Measurements from ENCODE around the gene HTT. TPM values are rescaled to one million over a fixed set of nuclear protein-coding genes. Genes with fewer than 3 reads are reported as not detected.

The HTT gene
- total RNA-seq, 2 donors from 2014 or later = 51.0 to 55.5 TPM

DNA sequence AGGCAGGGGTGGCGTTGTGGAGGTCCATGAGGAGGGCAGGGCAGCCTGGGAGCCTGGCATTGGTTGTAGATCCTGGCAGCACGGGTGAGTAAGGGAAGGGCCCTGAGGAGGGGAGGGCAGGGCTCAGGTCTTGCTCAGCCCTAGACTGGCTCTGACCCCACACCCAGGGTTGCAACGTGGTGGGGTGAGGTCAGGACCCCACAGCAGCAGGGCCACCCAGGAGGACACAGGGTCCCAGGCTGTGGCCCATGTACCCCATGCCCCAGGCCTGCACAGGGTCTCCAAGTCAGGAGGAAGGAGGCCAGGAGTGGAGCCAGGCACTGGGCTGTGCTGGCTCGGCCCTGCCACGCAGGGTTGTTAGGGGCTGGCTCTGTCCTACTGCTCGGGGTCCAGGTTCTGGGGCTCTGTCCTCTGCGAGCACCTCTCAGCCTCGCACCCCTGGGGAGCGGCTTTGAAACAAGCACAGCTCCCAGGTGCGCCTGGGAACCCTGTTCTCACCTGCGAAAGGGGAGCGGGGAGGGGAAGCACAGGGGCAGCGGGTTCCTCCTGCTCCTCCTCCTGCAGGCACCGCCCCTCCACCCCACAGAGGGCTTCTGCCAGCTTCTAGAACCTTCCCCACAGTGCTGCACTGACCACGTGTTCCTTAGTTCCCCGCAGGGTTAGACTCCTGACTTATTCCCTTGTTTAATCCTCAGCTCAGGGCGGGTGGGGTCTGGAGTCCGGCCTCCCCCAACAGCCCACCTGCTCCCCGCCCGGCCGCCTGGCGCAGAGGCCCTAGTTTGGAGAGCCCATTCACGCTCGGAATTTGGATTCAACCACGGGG is 194.8 kb downstream of the HTT start:
- Histone ChIP-seq H3K36me3 (no peaks in the 10 kb centered on the region), H3K27me3 (no peaks in the 10 kb centered on the region), H3K4me3 (no peak overlapping the region), H3K27ac (no peak overlapping the region), H3K4me1 (no peaks in the 10 kb centered on the region), H3K9ac (ENCODE audit: low read depth in 2 of 2, low read length in 2 of 2) (no peak overlapping the region), H3K9me3 (no peaks in the 10 kb centered on the region)
- peak; percentile 16 for DNase-seq
- TF ChIP-seq, protein P1, sequence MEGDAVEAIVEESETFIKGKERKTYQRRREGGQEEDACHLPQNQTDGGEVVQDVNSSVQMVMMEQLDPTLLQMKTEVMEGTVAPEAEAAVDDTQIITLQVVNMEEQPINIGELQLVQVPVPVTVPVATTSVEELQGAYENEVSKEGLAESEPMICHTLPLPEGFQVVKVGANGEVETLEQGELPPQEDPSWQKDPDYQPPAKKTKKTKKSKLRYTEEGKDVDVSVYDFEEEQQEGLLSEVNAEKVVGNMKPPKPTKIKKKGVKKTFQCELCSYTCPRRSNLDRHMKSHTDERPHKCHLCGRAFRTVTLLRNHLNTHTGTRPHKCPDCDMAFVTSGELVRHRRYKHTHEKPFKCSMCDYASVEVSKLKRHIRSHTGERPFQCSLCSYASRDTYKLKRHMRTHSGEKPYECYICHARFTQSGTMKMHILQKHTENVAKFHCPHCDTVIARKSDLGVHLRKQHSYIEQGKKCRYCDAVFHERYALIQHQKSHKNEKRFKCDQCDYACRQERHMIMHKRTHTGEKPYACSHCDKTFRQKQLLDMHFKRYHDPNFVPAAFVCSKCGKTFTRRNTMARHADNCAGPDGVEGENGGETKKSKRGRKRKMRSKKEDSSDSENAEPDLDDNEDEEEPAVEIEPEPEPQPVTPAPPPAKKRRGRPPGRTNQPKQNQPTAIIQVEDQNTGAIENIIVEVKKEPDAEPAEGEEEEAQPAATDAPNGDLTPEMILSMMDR (IDR thresholded peaks at IDR 0.05) = no peak
- intact Hi-C loops (cut with DNase I) = no loop called here

DNA sequence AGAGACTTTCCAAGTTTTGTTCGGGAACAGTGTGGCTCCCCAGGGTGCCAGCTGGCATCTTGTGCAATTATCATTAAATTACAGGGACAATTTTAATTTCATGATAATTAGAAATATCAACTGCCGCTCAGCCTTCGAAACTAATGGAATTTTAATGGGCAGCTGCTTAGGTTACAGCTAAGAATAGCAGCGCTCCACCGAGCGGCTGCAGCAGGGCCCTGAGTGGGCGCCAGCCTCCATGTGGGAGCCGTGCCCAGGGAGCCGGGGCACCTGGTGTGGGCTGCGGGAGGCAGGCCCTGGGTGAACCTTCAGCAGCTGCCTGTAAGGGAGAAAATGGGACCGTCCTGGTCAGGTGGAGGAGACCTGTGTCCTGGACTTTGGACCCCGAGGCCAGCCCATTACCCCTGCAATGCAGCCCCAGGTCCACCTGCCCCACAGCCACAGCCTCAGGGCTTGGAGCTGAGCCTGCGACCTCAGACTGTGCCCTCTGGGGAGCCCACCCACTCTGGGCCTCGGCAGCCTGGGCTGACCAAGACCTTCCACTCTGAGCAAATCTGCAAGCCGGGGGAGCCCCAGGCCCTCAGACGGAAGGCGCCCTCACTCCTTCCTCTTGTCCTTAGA is 195.6 kb downstream of the HTT start:
- intact Hi-C loops (cut with DNase I) = no loop called here
- Histone ChIP-seq H3K27me3 (no peaks in the 10 kb centered on the region), H3K4me3 (no peak overlapping the region), H3K9me3 (no peaks in the 10 kb centered on the region), H3K36me3 (no peaks in the 10 kb centered on the region), H3K27ac (no peak overlapping the region), H3K4me1 (no peaks in the 10 kb centered on the region), H3K9ac (ENCODE audit: low read depth in 2 of 2, low read length in 2 of 2) (no peak overlapping the region)
- TF ChIP-seq, protein P1 (IDR thresholded peaks at IDR 0.05) = no peak
- DNase-seq = peak; percentile 8

- H3K9ac ChIP-seq (ENCODE audit: low read depth in 2 of 2, low read length in 2 of 2) = no peak overlapping the region
- no peak overlapping the region for H3K4me3 ChIP-seq
- H3K36me3 ChIP-seq = no peaks in the 10 kb centered on the region
- H3K27ac ChIP-seq = no peak overlapping the region
- TF ChIP-seq, protein P1 (IDR thresholded peaks at IDR 0.05) = no peak
- no peak for DNase-seq
- no peaks in the 10 kb centered on the region for H3K27me3 ChIP-seq
- intact Hi-C loops (cut with DNase I) = no loop called here
- no peaks in the 10 kb centered on the region for H3K9me3 ChIP-seq
- H3K4me1 ChIP-seq = no peaks in the 10 kb centered on the region
These were observed 196.7 kb downstream of the HTT start for GRCh38 chr4:3271131-3271530.

GRCh38 chr4:3276986-3277385 is 202.5 kb downstream of the HTT start:
- Histone ChIP-seq H3K4me3 (no peak overlapping the region), H3K27ac (no peak overlapping the region), H3K27me3 (no peaks in the 10 kb centered on the region), H3K4me1 (no peaks in the 10 kb centered on the region), H3K9me3 (no peaks in the 10 kb centered on the region), H3K36me3 (no peaks in the 10 kb centered on the region), H3K9ac (ENCODE audit: low read depth in 2 of 2, low read length in 2 of 2) (no peak overlapping the region)
- intact Hi-C loops (cut with DNase I) = no loop called here
- no peak for DNase-seq
- TF ChIP-seq, protein P1 (IDR thresholded peaks at IDR 0.05) = no peak

DNA sequence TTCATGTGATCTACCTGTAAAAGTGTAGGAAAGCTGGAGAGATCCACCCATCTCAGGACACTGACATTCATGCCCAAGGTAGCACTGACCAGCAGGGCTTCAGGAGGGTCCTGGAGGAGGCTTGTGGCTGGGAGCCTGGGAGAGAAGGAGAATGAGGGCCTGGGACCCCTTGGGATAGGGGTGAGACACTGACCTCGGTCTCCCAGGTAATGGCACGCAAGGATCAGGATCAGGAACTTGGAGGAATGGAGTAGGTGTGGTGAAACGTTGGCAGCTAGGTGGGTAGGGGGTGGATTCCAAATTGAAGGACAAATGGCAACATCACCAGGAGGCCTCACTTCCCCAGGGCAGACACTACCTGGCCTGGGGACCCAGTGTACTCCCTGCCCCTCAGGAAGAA is 206.0 kb downstream of the HTT start:
- no peak overlapping the region for H3K9ac ChIP-seq (ENCODE audit: low read depth in 2 of 2, low read length in 2 of 2)
- H3K27ac ChIP-seq = no peak overlapping the region
- no peak overlapping the region for H3K4me3 ChIP-seq
- H3K9me3 ChIP-seq = no peaks in the 10 kb centered on the region
- no peaks in the 10 kb centered on the region for H3K27me3 ChIP-seq
- H3K36me3 ChIP-seq = no peaks in the 10 kb centered on the region
- no peaks in the 10 kb centered on the region for H3K4me1 ChIP-seq
- DNase-seq = no peak
- intact Hi-C loops (cut with DNase I) = no loop called here
- TF ChIP-seq, protein P1 (IDR thresholded peaks at IDR 0.05) = no peak
